HG03280 (cell line): ENCODE data around the gene PRDM10.
"Not testable (repeated sequence)": the region's sequence is repeated elsewhere in the genome, so short reads cannot be mapped to it uniquely, and the experiment has no call there.

Experiments
- ATAC-seq: cut with Tn5 transposase; IDR thresholded peaks from one replicate; pipeline ENCODE4 v1.9.1; 2021; ENCODE audit warnings: mild to moderate bottlenecking, moderate library complexity; ENCODE audit not compliant: unreplicated experiment

The PRDM10 gene

DNA sequence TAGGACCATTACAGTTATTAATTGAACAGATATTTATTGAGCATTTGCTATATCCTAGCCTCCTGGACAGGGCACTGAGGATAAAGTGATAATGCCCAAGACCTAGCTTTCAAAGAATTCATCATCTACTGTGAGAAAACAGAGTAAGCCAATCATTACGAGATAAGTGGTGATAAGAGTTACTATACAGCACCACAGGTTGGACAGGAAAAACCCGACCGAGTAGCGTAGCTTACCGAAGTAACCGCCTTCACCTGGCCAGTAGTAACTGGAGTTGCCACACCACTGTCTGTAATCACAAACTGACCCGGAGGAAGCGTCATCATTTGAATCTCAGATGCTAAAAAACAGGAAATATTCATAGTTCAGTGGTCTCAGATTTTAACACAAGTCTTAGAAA lies 97.2 kb downstream of the PRDM10 start:
- ATAC-seq: no peak

DNA sequence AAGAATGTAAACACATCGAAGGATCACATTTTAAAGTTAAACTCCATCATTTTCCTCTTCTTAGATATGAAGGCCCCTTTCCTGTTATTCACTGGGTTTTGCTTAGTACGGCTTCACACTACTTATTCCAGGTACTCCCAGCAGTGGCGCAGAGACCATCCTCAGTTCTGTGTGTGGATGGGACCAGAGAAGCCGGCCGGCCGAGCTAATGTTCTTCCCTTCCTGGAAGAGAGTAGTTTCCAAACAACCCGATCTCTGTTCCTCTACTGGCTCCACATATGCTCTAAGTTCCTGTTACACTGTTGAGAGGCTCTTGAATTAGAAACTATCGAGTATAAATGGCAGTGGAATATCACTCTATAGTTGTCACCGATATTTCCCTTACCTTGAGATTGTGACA lies 106.6 kb downstream of the PRDM10 start:
- ATAC-seq: no peak

DNA sequence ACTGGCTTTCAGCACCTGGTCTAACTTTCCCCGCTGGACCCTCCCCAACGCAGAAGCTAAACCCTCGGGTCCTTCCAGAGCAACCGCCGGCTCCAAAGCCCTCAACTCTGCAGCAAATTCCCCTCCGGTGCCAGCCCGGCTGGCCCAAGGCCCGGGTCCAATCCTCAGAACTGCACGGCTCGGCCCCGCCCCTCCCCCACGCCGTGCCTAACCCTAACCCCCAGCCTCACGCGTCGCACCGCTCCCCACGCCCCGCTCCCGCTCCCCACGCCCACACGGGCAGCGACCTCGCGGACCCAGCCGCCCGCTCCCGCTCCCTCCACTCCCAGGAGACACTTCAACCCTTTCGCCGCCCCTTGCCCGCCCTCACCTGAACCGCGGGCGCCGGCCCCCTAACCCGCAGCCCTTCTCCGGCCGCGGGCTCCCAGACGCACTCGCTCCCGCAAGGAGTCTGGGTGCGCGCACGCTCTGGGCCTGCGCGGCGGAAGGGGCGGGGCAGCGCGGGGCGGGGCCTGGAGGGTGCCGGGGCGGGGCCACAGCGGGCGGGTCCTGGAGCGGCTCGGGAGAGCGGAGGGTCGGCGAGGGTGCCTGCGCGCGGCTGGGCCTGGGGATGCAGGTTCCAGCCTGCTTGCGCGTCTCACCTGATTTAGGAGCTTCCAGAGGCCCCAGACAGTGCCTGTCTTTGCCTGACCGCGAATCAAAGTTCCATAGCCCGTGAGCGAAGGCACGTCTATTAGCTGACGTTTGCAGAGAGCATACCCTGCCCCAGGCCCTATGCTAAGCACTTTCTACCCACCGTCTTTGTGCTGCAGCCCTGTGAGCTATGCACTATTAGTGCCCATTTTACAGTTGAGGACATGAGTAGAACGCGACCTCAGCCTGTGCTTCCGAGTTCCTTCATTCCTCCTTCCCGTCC lies 107.3 kb downstream of the PRDM10 start, which contains the start of gene NFRKB:
TSS of gene NFRKB (minus strand) at position 453 of the 916 bp plus-strand sequence. CDS start 2,729 bp downstream, outside the sequence.
- peak; percentile 97 for ATAC-seq

DNA sequence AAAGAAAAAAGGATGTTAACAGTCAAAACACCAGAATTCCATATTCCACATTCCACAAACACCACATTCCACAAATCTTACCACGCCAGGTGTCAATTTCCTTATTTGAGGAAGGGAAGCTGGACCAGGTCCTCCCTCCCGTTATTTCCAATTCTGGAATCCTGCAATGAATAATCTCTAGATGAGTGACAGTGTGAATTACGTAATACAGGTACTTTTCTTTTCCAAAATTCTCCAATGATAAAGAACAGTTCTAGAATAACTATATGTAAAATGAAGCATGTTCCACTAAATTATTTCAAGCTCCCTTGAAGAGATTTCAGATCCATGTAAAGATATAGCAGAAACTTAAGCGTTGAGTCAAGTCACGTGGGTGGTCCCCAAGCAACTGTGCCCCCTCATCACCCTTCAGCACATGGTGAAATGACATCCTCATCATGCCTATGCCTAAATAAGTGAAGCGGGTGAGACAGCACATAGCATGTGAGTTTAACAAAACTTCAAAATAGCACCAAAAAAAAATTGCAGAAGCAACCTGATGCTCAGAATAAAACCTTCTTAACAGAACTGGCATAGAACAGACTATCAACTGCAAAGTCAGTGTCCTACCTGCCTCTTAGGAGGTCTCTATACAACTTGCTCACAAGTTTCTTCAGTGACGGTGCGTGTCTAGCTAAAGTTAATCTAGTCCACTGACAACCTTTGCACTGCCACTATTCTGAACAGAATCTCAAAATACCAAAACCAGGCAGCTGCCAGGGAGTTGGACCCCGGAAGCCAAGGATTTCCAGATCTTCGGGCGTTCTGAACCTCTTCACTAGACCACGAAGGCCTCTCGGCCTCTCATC lies 108.1 kb downstream of the PRDM10 start:
- peak; percentile 18 for ATAC-seq

DNA sequence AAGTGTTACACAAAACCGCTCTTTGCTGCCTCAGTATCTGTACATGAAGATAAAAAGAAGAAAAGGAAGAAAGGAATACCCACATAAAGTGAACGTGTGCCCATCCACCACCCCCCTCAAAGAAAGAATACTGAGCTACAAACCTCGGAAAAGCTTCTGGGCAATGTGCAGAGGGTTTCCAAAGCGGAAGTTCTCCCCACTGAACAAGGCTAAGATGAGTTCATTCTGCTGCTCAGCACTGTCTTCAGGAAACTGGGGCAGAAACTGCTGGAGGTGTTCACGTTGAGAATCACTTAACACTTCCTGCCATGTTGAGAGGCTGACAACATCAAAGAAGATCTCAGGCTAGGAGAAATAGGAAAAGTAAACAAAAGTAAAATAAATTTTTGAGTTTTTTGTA lies 114.2 kb downstream of the PRDM10 start:
- no peak for ATAC-seq

DNA sequence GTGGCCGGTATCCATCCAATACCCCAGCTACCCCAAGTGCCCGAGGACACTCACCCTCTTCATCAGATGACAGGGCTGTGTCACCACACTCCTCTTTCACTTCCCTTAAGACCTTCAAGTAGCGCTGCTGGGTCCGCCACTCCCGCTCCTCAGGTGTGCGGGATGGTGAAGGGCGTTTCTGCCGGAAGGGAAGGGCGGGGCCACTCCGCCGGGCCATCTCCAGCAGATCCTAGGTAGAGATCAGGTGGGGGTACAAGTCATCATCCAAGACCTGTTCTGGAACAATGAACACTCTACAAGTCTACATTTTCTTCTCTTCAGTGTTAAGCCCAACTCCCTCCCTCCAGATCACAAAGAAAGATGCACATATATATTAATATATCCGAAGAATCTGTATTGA lies 117.3 kb downstream of the PRDM10 start:
- no peak for ATAC-seq

DNA sequence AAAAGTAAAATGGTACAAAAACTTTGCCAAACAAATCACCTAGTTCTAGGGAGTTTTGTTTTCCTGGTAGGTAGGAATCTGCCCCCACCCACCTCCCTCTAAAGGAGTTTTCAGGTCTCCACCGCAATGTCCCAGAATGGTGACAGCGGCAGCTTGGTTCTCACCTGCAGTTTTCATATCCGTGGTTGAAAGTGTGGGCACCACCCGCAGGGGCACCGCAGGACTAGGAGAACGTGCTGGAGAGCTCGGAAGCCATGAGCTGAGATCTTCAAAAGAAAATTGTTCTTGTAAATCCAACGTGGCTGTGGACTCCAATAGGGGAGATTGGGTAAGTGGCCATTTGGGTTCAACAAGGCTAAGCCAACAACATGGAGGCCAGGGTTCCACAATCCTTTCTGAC lies 118.1 kb downstream of the PRDM10 start:
- no peak for ATAC-seq

DNA sequence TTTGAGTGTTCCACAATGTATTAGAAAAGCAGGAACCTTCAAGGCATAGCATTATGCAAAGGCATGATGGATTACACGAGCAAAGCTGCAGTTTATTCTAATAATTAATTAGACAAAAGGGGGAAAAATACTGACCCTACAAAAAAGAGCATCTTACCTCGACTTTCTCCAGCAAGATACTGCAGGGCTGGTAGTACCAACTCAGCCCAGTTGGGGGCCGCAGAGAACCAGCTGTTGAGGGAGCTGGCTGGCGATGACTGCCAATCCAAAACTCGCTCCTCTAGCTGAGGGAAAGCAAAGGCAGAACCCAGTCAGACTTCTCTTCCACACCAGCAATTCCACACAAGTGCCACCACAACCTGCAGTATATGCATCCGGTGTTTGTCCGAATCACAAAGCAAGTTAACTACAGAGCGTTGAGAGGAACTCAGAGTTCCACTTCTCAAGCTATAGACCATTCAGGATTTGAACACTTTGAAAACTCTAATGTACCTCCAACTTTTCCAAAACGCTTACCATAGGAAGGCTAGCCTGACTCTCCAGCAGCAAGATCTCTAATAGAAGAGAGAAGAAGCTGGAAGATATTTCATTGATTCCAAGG lies 121.0 kb downstream of the PRDM10 start:
- peak; percentile 66 for ATAC-seq

DNA sequence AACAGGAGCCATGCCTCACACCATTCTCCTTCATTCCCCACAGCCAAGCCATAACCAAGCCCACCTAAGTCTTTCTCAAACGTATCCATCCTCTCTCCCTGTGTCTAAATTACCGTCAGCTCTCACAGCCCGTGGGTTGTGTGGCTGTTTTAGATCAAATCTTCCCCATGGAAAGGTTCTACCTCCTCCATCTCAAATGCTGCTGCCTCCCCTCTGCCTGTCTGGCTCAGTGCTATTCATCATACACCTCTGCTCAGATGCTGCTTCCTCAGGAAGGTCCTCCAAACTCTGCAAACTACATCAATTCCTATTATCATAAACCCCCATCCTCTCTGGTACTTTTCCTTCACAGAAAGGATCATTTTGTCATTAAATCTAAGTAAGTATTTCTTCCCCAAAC lies 122.3 kb downstream of the PRDM10 start:
- ATAC-seq: no peak

DNA sequence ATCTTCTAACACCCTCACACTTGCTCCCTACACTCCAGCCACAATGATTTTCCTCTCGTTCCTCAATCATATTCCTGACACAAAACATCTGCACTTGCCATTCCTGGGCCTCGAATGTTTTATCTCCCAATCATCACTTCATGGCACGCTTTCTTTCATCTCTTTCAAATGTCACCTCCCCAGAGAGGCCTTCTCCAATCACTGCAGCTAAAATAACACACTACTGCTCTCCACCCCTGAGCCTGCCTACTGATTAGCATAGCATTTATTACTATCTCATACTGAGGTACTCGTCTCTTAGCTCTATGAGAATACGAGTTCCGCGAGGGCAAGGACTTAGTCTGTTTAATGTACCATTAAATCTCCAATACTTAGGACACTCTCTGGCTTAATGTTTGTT lies 130.7 kb downstream of the PRDM10 start:
- ATAC-seq: no peak

DNA sequence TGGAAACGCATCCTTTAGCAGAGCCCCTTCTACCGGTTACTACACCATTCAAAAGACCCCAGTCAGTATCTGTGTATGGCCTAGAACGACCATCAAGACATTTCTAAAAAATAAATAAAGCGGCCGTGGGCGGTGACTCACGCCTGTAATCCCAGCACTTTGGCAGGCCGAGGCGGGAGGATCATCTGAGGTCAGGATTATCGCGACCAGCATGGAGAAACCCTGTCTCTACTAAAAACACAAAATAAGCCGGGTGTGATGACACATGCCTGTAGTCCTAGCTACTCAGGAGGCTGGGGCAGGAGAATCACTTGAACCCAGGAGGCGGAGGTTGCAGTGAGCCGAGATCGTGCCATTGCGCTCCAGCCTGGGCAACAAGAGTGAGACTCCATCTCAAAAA lies 134.0 kb downstream of the PRDM10 start:
- ATAC-seq: not testable (repeated sequence)

DNA sequence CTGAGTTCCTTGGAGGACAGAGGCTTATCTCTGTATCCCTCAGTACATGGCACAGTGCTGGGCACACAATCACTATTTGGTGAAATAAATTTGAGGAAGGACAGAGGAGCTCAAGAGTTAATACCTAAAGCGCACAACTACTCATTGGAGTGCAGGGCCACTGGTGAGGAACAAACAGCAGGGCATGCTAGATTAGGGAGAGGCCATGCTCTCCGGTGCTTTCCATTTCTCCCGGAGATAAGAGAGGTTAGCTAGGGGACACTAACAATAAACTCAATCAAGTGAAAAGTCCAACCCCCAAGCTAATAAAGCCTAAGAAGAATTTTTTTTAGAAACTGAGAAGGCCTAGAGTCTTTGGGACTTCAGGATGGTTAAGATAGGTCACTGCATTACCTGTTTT lies 136.3 kb downstream of the PRDM10 start:
- ATAC-seq: no peak

DNA sequence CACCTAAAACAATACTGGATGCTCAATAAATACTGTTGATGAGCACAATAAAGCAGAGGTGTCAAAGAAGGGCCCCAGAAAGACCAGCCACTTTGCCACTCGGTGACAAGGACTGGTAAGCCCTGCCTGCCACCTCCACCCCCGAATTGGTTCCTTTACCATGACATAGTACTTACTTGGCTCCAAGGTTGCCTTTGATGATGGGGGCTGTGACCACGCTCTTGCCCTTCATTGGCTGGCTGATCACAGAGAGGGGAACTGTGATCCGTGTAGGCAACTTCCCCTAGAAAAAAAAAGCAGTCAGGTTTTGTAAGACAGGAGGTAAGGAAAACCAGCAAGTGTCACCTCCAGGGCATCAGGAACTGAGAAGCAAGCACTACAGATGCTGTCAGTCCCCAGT lies 136.9 kb downstream of the PRDM10 start:
- no peak for ATAC-seq

DNA sequence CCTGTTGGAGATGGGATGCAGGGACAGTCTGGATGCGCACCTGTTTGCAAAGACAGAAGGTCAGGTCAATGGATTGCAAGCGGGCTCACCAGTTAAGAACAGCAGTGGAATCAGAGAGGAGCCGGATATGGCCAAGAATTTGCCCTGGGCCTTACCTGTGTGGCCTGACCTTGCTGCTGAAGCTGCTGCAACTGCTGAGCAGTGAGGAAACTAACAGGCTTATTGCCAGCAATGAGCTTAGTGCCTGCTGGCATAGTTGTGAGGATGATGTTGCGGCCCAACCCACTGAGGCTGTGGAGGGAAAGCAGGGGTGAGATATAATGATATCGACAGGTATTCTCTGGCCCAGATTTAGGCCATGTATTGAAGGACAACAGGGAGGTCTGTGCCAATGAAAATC lies 137.8 kb downstream of the PRDM10 start:
- no peak for ATAC-seq

DNA sequence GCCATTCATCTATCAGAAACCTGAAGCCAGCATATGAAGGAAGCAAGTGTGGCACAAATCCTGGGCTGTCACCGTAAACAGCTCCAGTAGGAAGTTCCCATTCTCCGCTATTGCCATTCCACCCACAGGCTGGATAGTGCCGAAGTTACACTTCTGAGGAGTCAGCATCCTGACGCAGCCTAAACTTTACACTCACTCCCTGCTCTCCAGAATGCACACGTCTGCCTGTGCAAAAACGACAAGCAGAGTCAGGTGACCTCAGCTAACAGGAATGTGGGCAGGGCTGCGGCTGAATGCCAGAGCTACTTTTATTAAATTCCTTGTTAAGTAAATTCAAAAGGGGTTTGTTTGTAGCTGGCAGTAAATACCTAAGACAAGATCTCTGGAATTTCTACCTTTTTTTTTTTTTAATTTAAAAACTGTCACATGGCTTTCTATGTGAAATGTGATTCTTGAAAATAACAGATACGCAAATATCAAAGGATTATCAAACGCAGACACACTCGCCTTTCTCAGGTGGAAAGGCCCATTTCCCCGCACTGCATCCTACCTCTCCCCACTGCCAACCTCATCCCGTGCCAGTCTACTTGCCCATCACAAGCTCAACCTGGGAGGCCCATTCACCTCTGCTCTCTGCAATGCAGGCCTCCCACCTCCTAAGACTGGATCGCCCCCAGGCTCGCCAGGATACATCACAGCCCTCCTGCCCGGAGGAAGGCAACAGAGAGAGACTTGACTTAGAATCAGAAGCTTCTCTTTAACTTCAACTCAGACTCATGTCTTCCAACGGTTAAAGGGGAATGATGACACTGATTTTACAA lies 140.7 kb downstream of the PRDM10 start:
- no peak for ATAC-seq

DNA sequence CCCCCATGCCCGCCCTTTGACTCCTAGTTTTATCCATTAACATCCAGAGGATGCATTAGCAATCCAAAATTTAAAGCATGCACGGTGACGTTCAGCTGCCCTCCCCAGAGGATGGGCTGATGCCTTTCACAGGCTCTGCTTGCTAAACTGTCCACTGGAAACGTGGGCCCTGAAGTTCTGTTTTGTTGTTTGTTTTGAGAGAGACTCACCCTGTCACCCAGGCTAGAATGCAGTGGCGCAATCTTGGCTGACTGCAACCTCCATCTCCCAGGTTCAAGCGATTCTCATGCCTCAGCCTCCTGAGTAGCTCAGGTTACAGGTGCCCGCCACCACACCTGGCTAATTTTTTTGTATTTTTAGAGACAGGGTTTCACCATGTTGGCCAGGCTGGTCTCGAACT lies 146.6 kb downstream of the PRDM10 start:
- ATAC-seq: no peak

DNA sequence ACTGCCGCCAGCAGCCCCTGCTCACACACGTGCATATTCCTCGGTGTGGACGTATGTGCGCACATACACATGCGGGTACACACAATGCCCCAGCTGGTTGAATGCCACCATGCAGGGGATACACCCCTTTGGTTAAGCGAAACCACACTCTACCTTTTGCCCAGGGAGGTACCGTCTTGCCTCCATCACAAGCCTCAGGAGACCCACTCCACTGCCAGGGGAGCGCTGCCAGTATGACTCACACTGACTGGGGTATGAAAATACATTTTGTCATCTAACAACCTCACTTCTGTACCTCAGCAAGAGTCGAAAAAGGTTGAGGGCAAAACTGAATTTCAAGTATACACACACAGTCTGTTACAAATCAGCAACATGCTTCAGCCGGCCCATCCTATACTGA lies 147.5 kb downstream of the PRDM10 start:
- ATAC-seq: no peak

DNA sequence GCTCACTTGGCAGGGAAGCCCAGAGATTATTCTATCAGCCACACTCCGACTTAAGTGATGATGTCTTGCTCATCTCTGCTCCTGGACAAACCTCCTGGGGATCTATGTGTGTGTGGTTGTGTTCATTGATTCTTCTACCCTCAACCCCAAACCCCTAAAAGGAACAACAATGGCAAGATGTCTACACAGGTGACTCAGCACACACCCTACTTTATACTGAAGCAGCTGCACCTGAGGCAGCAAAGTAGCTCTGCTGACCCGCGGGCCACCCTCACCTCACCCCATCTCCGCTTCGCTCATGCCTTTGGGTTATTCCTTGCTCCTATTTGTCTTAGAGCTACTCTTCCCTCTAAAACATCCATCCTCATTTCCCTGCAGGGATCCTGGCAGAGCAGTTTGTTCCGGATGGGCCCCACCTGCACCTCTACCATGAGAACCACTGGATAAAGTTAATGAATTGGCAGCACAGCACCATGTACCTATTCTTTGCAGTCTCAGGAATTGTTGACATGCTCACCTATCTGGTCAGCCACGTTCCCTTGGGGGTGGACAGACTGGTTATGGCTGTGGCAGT lies 148.3 kb downstream of the PRDM10 start:
- ATAC-seq: no peak

DNA sequence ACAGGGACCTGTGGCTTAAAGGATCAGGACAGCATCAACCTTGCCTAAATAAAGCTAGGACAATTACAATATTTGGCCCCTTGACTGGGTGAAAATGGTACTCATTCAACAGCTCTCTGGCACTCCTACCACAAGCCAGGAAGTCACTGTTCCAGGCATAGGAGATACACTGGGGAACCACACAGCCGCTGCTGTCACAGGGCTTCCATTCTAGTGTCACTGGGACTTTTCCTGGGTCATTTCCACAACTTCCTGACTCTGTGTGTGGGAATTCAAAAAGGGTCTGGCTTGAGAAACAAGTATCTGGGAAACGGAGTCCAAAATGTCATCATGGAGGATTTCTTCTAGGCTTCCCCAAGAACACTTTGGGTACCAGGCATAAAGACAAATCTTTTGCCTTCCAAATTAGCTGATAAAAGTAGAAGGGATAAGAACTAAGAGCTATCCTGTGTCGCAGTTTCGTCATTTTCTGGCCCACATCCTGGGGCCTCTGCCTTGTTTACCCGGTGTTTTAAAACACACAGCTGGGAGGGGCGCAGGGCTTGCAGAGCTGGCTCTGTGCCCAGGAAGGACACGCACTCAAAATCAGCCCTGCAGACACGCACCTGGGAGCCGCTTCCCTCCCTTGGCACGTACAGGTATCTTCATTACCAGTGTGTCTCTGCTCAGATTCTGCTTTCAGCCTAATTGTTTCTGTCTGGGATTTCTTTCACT lies 149.0 kb downstream of the PRDM10 start:
- no peak for ATAC-seq
